Progenitor cell of endocrine pancreas (in vitro differentiated cells): ENCODE results near the gene UQCC5. TPM values are rescaled to one million over a fixed set of nuclear protein-coding genes. Genes with fewer than 3 reads are reported as not detected.

ENCODE experiments used
- DNase-seq: peaks from one replicate; pipeline ENCODE4 v3.0.0; 2021; ENCODE audit warnings: low spot score; ENCODE audit not compliant: unreplicated experiment
- H3K27ac Mint-ChIP-seq: 2 replicates; pipeline ENCODE4 v1.8.0; 2021; ENCODE audit warnings: mild to moderate bottlenecking, moderate library complexity, mixed read lengths
- H3K27me3 Mint-ChIP-seq: 2 replicates; pipeline ENCODE4 v1.8.0; 2021; ENCODE audit warnings: mixed read lengths
- H3K36me3 Mint-ChIP-seq: 2 replicates; pipeline ENCODE4 v1.8.0; 2022; ENCODE audit warnings: mixed read lengths; ENCODE audit not compliant: insufficient read depth
- H3K4me1 Mint-ChIP-seq: 2 replicates; pipeline ENCODE4 v1.8.0; 2021; ENCODE audit warnings: low read depth, mixed read lengths
- H3K4me3 Mint-ChIP-seq: 2 replicates; pipeline ENCODE4 v1.8.0; 2021; ENCODE audit warnings: low read depth, mild to moderate bottlenecking, moderate library complexity, mixed read lengths
- H3K9me3 Mint-ChIP-seq: 2 replicates; pipeline ENCODE4 v1.8.0; 2021; ENCODE audit warnings: low read depth, mixed read lengths
- CTCF ChIP-seq: fragments of 200-600 bp; sonication (generic); IDR thresholded peaks from one replicate; pipeline ENCODE4 v1.5.0; 2021; ENCODE audit warnings: antibody characterized with exemption, mild to moderate bottlenecking; ENCODE audit not compliant: unreplicated experiment
- total RNA-seq: library from RNA; stranded (reverse); gene quantifications from 2 replicates; pipeline ENCODE4 v1.2.1, GENCODE V29; 2021

Gene UQCC5
- total RNA-seq, 1 donor from 2014 or later, result 14.2 TPM

- Mint-ChIP-seq H3K27me3 (peaks cover 4% of the 10 kb centered on the region), H3K36me3 (no peaks in the 10 kb centered on the region), H3K27ac (no peak overlapping the region), H3K9me3 (no peaks in the 10 kb centered on the region), H3K4me1 (peaks cover 2% of the 10 kb centered on the region), H3K4me3 (no peak overlapping the region)
- DNase-seq, result no peak
- no peak for TF ChIP-seq CTCF
Measured at GRCh38 chr3:52513281-52513680, 23.1 kb upstream of the UQCC5 start.

DNA sequence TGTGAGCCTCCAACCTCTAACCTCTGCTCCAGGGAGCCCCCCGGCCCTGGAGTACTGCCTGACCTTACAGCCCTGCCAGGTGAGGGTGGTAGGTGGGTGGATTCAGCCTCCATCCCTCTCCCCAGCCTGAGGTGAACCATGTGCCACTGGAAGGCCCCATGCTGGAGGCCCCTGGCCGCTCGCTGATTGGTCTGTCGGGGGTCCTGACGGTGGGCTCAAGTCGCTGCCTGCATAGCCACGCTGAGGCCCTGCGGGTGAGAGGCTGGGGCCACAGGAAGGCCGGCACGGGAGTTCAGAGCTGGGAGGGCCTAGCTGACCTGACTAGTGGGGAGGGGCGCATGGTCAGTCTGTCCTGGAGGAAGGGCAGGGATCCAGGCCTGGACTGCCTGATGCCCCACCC is 21.8 kb upstream of the UQCC5 start:
- no peak overlapping the region for H3K4me3 Mint-ChIP-seq
- H3K9me3 Mint-ChIP-seq, result no peaks in the 10 kb centered on the region
- no peak for TF ChIP-seq CTCF
- no peak overlapping the region for H3K27ac Mint-ChIP-seq
- no peaks in the 10 kb centered on the region for H3K36me3 Mint-ChIP-seq
- H3K4me1 Mint-ChIP-seq, result peaks cover 3% of the 10 kb centered on the region
- DNase-seq, result no peak
- peaks cover 6% of the 10 kb centered on the region for H3K27me3 Mint-ChIP-seq

GRCh38 chr3:52515192-52515591 is 21.2 kb upstream of the UQCC5 start:
- no peak for TF ChIP-seq CTCF
- Mint-ChIP-seq H3K27me3 (peaks cover 6% of the 10 kb centered on the region), H3K4me3 (no peak overlapping the region), H3K27ac (no peak overlapping the region), H3K4me1 (peaks cover 3% of the 10 kb centered on the region), H3K36me3 (no peaks in the 10 kb centered on the region), H3K9me3 (no peaks in the 10 kb centered on the region)
- DNase-seq, result no peak

DNA sequence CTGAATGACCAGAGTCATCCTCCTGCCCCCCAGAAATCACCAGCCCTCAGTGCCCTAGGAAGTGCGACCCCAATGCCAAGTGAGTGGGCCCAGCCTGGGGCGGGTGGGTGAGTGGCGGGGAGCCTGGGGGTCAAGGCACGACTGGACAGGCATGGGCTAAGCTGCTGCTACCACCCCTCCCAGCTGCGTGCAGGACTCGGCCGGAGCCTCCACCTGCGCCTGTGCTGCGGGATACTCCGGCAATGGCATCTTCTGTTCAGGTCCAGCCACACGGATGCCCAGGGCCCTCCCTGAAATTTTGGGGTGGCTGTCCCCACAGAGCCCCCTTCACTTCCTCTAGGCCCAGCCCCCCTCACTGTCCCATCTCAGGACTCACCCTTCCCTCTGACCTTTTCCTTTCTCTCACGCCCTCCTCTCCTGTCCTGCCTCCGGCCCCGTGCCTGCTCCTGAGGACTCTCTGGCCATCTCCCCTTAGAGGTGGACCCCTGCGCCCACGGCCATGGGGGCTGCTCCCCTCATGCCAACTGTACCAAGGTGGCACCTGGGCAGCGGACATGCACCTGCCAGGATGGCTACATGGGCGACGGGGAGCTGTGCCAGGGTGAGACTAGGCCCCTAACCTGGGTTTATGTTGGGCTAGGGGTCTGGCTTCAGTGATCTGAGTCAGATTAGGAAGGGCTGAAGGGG is 19.8 kb upstream of the UQCC5 start:
- H3K27ac Mint-ChIP-seq, result no peak overlapping the region
- peaks cover 3% of the 10 kb centered on the region for H3K4me1 Mint-ChIP-seq
- TF ChIP-seq CTCF, result no peak
- DNase-seq, result no peak
- H3K9me3 Mint-ChIP-seq, result no peaks in the 10 kb centered on the region
- no peak overlapping the region for H3K4me3 Mint-ChIP-seq
- peaks cover 6% of the 10 kb centered on the region for H3K27me3 Mint-ChIP-seq
- no peaks in the 10 kb centered on the region for H3K36me3 Mint-ChIP-seq

DNA sequence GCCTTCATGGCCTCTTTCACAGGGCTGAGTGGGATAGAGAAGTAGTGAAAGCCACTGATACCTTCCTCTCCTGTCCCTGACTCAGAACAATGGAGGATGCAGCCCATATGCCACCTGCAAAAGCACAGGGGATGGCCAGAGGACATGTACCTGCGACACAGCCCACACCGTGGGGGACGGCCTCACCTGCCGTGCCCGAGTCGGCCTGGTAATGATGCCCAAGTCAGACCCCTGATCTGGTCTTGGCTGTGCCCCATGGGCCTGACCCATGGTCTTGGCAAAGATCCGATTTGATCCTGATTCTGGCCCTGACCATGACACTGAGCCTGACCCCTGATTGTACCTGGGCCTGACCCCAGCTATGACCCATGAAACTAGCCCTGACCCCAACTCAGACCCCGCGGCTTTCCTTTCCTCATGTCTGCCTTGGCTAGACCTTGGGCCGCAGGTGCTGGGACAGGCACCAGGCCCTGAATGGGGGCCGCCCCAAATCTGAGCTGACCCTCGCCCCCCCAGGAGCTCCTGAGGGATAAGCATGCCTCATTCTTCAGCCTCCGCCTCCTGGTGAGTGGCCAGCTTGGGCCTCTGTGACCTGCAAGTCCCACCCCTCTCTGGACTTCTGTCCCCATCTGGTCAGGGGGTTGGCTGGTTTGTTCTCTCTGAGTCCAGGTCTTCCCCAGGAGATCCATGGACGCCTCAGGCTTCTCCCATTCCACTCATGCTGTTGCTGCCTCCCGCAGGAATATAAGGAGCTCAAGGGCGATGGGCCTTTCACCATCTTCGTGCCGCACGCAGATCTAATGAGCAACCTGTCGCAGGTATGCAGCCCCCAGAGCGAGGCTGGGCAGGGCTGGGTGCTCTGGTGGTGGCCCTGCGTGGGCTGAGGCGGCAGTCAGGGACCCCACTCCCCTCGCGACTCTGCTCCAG is 18.3 kb upstream of the UQCC5 start:
- H3K4me3 Mint-ChIP-seq, result no peak overlapping the region
- H3K9me3 Mint-ChIP-seq, result no peaks in the 10 kb centered on the region
- DNase-seq, result no peak
- no peak overlapping the region for H3K27ac Mint-ChIP-seq
- no peak for TF ChIP-seq CTCF
- no peaks in the 10 kb centered on the region for H3K36me3 Mint-ChIP-seq
- peaks cover 3% of the 10 kb centered on the region for H3K4me1 Mint-ChIP-seq
- H3K27me3 Mint-ChIP-seq, result peaks cover 6% of the 10 kb centered on the region
